Measurements from ENCODE around the gene CUL3. TPM values are rescaled to one million over a fixed set of nuclear protein-coding genes. Genes with fewer than 3 reads are reported as not detected.

The CUL3 gene
- total RNA-seq, 1 experiment from 2014 or later = 86.2 TPM

GRCh38 chr2:224440988-224441387 lies 144.2 kb downstream of the CUL3 start (continued):
- TF ChIP-seq, protein P1, sequence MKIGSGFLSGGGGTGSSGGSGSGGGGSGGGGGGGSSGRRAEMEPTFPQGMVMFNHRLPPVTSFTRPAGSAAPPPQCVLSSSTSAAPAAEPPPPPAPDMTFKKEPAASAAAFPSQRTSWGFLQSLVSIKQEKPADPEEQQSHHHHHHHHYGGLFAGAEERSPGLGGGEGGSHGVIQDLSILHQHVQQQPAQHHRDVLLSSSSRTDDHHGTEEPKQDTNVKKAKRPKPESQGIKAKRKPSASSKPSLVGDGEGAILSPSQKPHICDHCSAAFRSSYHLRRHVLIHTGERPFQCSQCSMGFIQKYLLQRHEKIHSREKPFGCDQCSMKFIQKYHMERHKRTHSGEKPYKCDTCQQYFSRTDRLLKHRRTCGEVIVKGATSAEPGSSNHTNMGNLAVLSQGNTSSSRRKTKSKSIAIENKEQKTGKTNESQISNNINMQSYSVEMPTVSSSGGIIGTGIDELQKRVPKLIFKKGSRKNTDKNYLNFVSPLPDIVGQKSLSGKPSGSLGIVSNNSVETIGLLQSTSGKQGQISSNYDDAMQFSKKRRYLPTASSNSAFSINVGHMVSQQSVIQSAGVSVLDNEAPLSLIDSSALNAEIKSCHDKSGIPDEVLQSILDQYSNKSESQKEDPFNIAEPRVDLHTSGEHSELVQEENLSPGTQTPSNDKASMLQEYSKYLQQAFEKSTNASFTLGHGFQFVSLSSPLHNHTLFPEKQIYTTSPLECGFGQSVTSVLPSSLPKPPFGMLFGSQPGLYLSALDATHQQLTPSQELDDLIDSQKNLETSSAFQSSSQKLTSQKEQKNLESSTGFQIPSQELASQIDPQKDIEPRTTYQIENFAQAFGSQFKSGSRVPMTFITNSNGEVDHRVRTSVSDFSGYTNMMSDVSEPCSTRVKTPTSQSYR (CRISPR knock-in tag; IDR thresholded peaks at IDR 0.05) = no peak
- no peak for TF ChIP-seq ZNF671 (CRISPR knock-in tag; IDR thresholded peaks at IDR 0.05)
- no peak for TF ChIP-seq NR3C1 (CRISPR knock-in tag; conservative IDR thresholded peaks at IDR 0.05; ENCODE audit: low read depth)
- TF ChIP-seq ZNF396 (CRISPR knock-in tag; IDR thresholded peaks at IDR 0.05; ENCODE audit: borderline replicate concordance) = no peak

- ChIA-PET POLR2A (interaction anchor here (0.7 kb wide), 1 partner anchor 488 kb away, joined by 3 read pairs; no protein-coding TSS in a partner anchor), CTCF (interaction anchor here (1.1 kb wide), 2 partner anchors 11 to 212 kb away, joined by 3 read pairs; no protein-coding TSS in a partner anchor)
- Mint-ChIP-seq H3K27ac (no peak overlapping the region), H3K36me3 (peaks cover 7% of the 10 kb centered on the region; the same call in 1 of the 2 replicates), H3K4me3 (no peak overlapping the region), H3K4me1 (peaks cover 42% of the 10 kb centered on the region), H3K27me3 (ENCODE audit: low read depth) (peaks cover 8% of the 10 kb centered on the region), H3K9me3 (peaks cover 15% of the 10 kb centered on the region)
- DNase-seq (ENCODE audit: low spot score) (no peak), ATAC-seq (no peak)
- TF ChIP-seq ETV6 (CRISPR knock-in tag; IDR thresholded peaks at IDR 0.05) (no peak), CREM (CRISPR knock-in tag; IDR thresholded peaks at IDR 0.05) (no peak), ATF2 (CRISPR knock-in tag; IDR thresholded peaks at IDR 0.05; ENCODE audit: borderline replicate concordance, low read depth) (no peak), GABPB1 (CRISPR knock-in tag; IDR thresholded peaks at IDR 0.05) (no peak)
- TF ChIP-seq, protein P2, sequence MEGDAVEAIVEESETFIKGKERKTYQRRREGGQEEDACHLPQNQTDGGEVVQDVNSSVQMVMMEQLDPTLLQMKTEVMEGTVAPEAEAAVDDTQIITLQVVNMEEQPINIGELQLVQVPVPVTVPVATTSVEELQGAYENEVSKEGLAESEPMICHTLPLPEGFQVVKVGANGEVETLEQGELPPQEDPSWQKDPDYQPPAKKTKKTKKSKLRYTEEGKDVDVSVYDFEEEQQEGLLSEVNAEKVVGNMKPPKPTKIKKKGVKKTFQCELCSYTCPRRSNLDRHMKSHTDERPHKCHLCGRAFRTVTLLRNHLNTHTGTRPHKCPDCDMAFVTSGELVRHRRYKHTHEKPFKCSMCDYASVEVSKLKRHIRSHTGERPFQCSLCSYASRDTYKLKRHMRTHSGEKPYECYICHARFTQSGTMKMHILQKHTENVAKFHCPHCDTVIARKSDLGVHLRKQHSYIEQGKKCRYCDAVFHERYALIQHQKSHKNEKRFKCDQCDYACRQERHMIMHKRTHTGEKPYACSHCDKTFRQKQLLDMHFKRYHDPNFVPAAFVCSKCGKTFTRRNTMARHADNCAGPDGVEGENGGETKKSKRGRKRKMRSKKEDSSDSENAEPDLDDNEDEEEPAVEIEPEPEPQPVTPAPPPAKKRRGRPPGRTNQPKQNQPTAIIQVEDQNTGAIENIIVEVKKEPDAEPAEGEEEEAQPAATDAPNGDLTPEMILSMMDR (IDR thresholded peaks at IDR 0.05) = no peak
Measured at GRCh38 chr2:224438726-224439125, 146.4 kb downstream of the CUL3 start.

DNA sequence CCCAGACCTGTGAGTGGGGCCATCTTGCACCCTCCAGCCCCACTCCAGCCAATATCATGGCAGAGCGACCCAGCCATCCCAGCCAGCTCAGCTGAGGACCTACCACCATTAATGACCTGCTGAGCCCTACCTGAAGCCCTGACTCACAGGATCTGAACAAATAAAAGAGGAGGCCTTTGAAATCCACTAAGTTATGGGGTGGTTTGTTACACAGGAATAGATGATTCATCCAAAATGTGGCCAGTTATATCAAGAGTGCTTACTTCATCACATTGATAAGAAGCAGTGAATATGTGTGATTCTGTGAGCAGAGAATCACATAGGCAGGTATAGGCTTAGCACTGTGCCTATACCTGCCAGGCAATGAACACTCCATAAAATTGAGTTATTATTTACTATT lies 148.5 kb downstream of the CUL3 start:
- H3K27ac Mint-ChIP-seq = no peak overlapping the region
- H3K36me3 Mint-ChIP-seq = peaks cover 16% of the 10 kb centered on the region
- POLR2A ChIA-PET = no interaction called here
- no peaks in the 10 kb centered on the region; the same call in 1 of the 2 replicates for H3K27me3 Mint-ChIP-seq (ENCODE audit: low read depth)
- CTCF ChIA-PET = no interaction called here
- no peak overlapping the region for H3K4me3 Mint-ChIP-seq
- peaks cover 48% of the 10 kb centered on the region for H3K4me1 Mint-ChIP-seq
- no peak for ATAC-seq
- H3K9me3 Mint-ChIP-seq = peaks cover 28% of the 10 kb centered on the region
- DNase-seq (ENCODE audit: low spot score) = no peak
- TF ChIP-seq ZNF121 (CRISPR knock-in tag; IDR thresholded peaks at IDR 0.05) (no peak), ZNF671 (CRISPR knock-in tag; IDR thresholded peaks at IDR 0.05) (no peak), ETV6 (CRISPR knock-in tag; IDR thresholded peaks at IDR 0.05) (no peak), CDX4 (CRISPR knock-in tag; IDR thresholded peaks at IDR 0.05; ENCODE audit: borderline replicate concordance) (no peak), FOXJ3 (CRISPR knock-in tag; IDR thresholded peaks at IDR 0.05; ENCODE audit: borderline replicate concordance) (no peak), MYBL2 (CRISPR knock-in tag; IDR thresholded peaks at IDR 0.05) (no peak), GTF2I (CRISPR knock-in tag; conservative IDR thresholded peaks at IDR 0.05) (no peak), ATF6 (CRISPR knock-in tag; IDR thresholded peaks at IDR 0.05) (no peak), KAT7 (CRISPR knock-in tag; IDR thresholded peaks at IDR 0.05; ENCODE audit: borderline replicate concordance) (no peak), NR2C2 (CRISPR knock-in tag; IDR thresholded peaks at IDR 0.05) (no peak)
- TF ChIP-seq, protein P3, sequence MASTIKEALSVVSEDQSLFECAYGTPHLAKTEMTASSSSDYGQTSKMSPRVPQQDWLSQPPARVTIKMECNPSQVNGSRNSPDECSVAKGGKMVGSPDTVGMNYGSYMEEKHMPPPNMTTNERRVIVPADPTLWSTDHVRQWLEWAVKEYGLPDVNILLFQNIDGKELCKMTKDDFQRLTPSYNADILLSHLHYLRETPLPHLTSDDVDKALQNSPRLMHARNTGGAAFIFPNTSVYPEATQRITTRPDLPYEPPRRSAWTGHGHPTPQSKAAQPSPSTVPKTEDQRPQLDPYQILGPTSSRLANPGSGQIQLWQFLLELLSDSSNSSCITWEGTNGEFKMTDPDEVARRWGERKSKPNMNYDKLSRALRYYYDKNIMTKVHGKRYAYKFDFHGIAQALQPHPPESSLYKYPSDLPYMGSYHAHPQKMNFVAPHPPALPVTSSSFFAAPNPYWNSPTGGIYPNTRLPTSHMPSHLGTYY (CRISPR knock-in tag; IDR thresholded peaks at IDR 0.05) = no peak
- TF ChIP-seq, protein P4, sequence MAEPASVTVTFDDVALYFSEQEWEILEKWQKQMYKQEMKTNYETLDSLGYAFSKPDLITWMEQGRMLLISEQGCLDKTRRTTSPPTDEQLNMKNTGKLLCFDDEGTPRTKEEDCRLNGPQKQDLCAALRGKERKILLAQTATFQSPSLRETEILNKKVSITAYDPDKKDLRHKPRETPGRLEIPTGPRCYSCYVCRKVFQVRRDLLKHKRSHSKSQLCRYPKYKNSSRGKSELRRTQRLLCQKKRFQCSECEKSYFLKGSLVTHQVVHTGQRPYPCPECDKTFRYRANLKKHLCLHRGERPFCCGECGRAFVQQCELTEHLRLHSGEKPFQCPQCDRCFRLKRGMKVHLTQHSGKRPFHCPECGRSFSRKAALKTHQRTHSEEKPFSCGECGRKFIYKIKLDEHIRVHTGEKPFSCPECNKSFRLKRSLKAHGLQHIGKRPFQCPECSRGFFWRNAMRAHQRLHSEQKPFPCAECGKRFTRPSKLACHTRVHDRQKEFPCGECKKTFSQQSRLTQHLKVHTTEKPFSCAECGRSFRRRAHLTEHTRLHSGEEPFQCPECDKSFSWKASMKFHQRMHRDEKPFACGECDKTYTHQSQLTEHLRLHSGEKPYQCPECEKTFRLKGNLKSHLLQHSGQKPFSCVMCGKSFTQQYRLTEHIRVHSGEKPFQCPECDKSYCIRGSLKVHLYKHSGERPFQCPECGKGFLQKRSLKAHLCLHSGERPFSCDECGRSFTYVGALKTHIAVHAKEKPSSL (CRISPR knock-in tag; conservative IDR thresholded peaks at IDR 0.05) = no peak

Data from WTC11 (cell line).